Measurements from ENCODE around the gene TRDMT1.

TRDMT1 gene

DNA sequence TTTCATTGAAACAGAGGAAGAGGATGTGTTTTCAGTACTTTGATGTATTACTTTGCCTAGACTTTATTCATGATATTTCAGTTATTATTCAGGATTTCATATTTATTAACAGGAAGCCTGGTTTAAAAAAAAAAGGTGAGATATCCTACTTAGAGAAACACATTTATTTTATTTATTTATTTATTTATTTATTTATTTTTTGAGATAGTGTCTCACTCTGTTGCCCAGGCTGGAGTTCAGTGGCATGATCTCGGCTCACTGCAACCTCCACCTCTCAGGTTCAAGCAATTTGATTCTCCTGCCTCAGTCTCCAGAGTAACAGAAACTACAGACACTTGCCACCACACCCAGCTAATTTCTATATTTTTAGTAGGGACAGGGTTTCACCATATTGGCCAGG lies 24.5 kb downstream of the TRDMT1 start:
- Histone ChIP-seq H4K91ac (ENCODE audit: low read length) (no peak overlapping the region), H3K18ac (ENCODE audit: low read depth in 1 of 2, low read length in 2 of 2) (no peak overlapping the region), H3K36me3 (ENCODE audit: control insufficient read depth in 1 of 2, insufficient read depth in 2 of 2, low read depth in 1 of 2, low read length in 2 of 2) (no peaks in the 10 kb centered on the region), H3K4me1 (ENCODE audit: control insufficient read depth, insufficient read depth, low read depth, low read length) (peaks cover 3% of the 10 kb centered on the region), H2BK15ac (ENCODE audit: low read depth, poor library complexity, severe bottlenecking) (no peak overlapping the region), H3K4ac (ENCODE audit: low read depth in 1 of 2, low read length in 2 of 2) (no peak overlapping the region), H3K14ac (ENCODE audit: low read length in 2 of 2) (no peak overlapping the region), H3K4me3 (ENCODE audit: insufficient read depth in 1 of 2, low read depth in 1 of 2, low read length in 2 of 2) (no peak overlapping the region), H3K4me2 (ENCODE audit: low read length, poor library complexity, severe bottlenecking) (no peak overlapping the region), H2BK5ac (ENCODE audit: low read depth, low read length, poor library complexity, severe bottlenecking) (no peak overlapping the region), H3K27ac (ENCODE audit: low read length, poor library complexity, severe bottlenecking) (no peak overlapping the region), H2BK12ac (ENCODE audit: low read length in 2 of 2) (no peak overlapping the region), H3K27me3 (ENCODE audit: control insufficient read depth in 1 of 2, insufficient read depth in 1 of 2, low read length in 2 of 2) (no peaks in the 10 kb centered on the region), H3K79me1 (replicated peaks; ENCODE audit: low read length, poor library complexity, severe bottlenecking) (peaks cover 7% of the 10 kb centered on the region), H2AK5ac (ENCODE audit: low read length, severe bottlenecking) (no peak overlapping the region), H2BK120ac (ENCODE audit: low read depth, low read length) (no peak overlapping the region), H2AFZ (ENCODE audit: low read depth, low read length) (no peak overlapping the region), H3K9me3 (ENCODE audit: control insufficient read depth, low read length) (no peaks in the 10 kb centered on the region), H3K23ac (ENCODE audit: low read length in 2 of 2) (no peak overlapping the region), H3K9ac (ENCODE audit: low read length) (no peak overlapping the region), H4K8ac (ENCODE audit: low read length) (no peak overlapping the region)
- 100% methylated on average over 1 of the region's 1 CpG for WGBS
- DNase-seq, result no peak

DNA sequence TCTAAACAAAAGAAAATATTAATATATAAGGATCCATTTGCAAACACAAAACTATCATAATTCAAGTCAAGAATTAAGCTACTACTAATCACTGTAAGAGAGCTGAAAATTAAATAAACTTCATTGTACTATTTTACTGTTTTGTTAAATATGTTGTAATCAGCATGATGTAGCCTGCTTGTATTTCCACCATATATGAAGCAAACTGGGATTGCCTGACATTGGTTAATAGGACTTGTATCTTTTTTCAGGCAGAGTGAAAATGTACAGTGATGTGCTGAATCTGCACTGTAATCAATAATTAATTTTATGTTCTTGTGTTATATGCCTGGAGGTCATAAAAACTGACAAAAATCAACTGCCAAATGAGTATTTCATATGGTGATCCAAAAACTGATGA lies 25.4 kb downstream of the TRDMT1 start:
- Histone ChIP-seq H2AK5ac (ENCODE audit: low read length, severe bottlenecking) (no peak overlapping the region), H3K9ac (ENCODE audit: low read length) (peak overlapping the region; percentile 78), H3K27ac (ENCODE audit: low read length, poor library complexity, severe bottlenecking) (no peak overlapping the region), H2AFZ (ENCODE audit: low read depth, low read length) (no peak overlapping the region), H3K9me3 (ENCODE audit: control insufficient read depth, low read length) (no peaks in the 10 kb centered on the region), H3K27me3 (ENCODE audit: control insufficient read depth in 1 of 2, insufficient read depth in 1 of 2, low read length in 2 of 2) (no peaks in the 10 kb centered on the region), H3K79me1 (replicated peaks; ENCODE audit: low read length, poor library complexity, severe bottlenecking) (peaks cover 6% of the 10 kb centered on the region), H3K4me1 (ENCODE audit: control insufficient read depth, insufficient read depth, low read depth, low read length) (peaks cover 3% of the 10 kb centered on the region), H4K8ac (ENCODE audit: low read length) (no peak overlapping the region), H3K18ac (ENCODE audit: low read depth in 1 of 2, low read length in 2 of 2) (no peak overlapping the region), H3K36me3 (ENCODE audit: control insufficient read depth in 1 of 2, insufficient read depth in 2 of 2, low read depth in 1 of 2, low read length in 2 of 2) (peaks cover 3 to 4% of the 10 kb centered on the region in 2 experiments), H2BK5ac (ENCODE audit: low read depth, low read length, poor library complexity, severe bottlenecking) (no peak overlapping the region), H3K4ac (ENCODE audit: low read depth in 1 of 2, low read length in 2 of 2) (no peak overlapping the region), H3K4me3 (ENCODE audit: insufficient read depth in 1 of 2, low read depth in 1 of 2, low read length in 2 of 2) (no peak overlapping the region), H2BK120ac (ENCODE audit: low read depth, low read length) (no peak overlapping the region), H4K91ac (ENCODE audit: low read length) (no peak overlapping the region), H3K4me2 (ENCODE audit: low read length, poor library complexity, severe bottlenecking) (no peak overlapping the region), H2BK12ac (ENCODE audit: low read length in 2 of 2) (no peak overlapping the region), H3K14ac (ENCODE audit: low read length in 2 of 2) (no peak overlapping the region), H2BK15ac (ENCODE audit: low read depth, poor library complexity, severe bottlenecking) (no peak overlapping the region), H3K23ac (ENCODE audit: low read length in 2 of 2) (no peak overlapping the region)
- peak; percentile 19 for DNase-seq

DNA sequence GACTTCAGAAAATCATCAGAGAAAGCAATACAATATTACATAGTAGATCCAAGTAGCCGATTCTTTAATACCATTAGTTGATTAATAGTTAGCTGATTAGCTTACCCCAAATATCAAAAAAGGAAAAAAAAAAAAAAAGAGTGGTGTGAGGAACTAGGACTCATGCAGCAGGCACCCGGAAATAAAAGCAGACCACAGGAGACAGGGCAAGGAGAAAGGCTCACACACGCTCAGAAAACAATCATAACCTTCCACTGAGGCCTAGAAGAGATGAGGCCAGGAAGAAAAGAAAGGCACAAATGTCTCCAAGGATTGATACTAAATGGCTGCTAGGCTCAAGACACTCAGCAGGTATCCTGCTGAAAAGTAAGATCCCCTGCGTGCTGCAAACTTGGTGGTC lies 25.9 kb downstream of the TRDMT1 start:
- peak overlapping the region; percentile 77 for H4K8ac ChIP-seq (ENCODE audit: low read length)
- peak overlapping the region in 1 of 2 experiments; percentile 58 for H3K4ac ChIP-seq (ENCODE audit: low read depth in 1 of 2, low read length in 2 of 2)
- H3K23ac ChIP-seq (ENCODE audit: low read length in 2 of 2), result no peak overlapping the region
- peaks cover 5 to 6% of the 10 kb centered on the region in 2 experiments for H3K36me3 ChIP-seq (ENCODE audit: control insufficient read depth in 1 of 2, insufficient read depth in 2 of 2, low read depth in 1 of 2, low read length in 2 of 2)
- no peak overlapping the region for H4K91ac ChIP-seq (ENCODE audit: low read length)
- H2BK120ac ChIP-seq (ENCODE audit: low read depth, low read length), result peak overlapping the region; percentile 61
- H3K27ac ChIP-seq (ENCODE audit: low read length, poor library complexity, severe bottlenecking), result peak overlapping the region; percentile 87
- H2BK12ac ChIP-seq (ENCODE audit: low read length in 2 of 2), result no peak overlapping the region
- H2AK5ac ChIP-seq (ENCODE audit: low read length, severe bottlenecking), result peak overlapping the region; percentile 78
- H3K9ac ChIP-seq (ENCODE audit: low read length), result peak overlapping the region; percentile 78
- H2BK5ac ChIP-seq (ENCODE audit: low read depth, low read length, poor library complexity, severe bottlenecking), result peak overlapping the region; percentile 70
- peaks cover 3% of the 10 kb centered on the region for H3K4me1 ChIP-seq (ENCODE audit: control insufficient read depth, insufficient read depth, low read depth, low read length)
- peak overlapping the region in 1 of 2 experiments; percentile 66 for H3K18ac ChIP-seq (ENCODE audit: low read depth in 1 of 2, low read length in 2 of 2)
- 70% methylated on average over 3 of the region's 4 CpGs for WGBS
- no peak overlapping the region for H2BK15ac ChIP-seq (ENCODE audit: low read depth, poor library complexity, severe bottlenecking)
- H3K9me3 ChIP-seq (ENCODE audit: control insufficient read depth, low read length), result no peaks in the 10 kb centered on the region
- peak; percentile 34 for DNase-seq
- H3K14ac ChIP-seq (ENCODE audit: low read length in 2 of 2), result peak overlapping the region in 1 of 2 experiments; percentile 55
- no peaks in the 10 kb centered on the region for H3K27me3 ChIP-seq (ENCODE audit: control insufficient read depth in 1 of 2, insufficient read depth in 1 of 2, low read length in 2 of 2)
- no peak overlapping the region for H2AFZ ChIP-seq (ENCODE audit: low read depth, low read length)
- H3K79me1 ChIP-seq (replicated peaks; ENCODE audit: low read length, poor library complexity, severe bottlenecking), result peaks cover 3% of the 10 kb centered on the region
- H3K4me3 ChIP-seq (ENCODE audit: insufficient read depth in 1 of 2, low read depth in 1 of 2, low read length in 2 of 2), result peak overlapping the region in 1 of 2 experiments; percentile 45
- no peak overlapping the region for H3K4me2 ChIP-seq (ENCODE audit: low read length, poor library complexity, severe bottlenecking)

DNA sequence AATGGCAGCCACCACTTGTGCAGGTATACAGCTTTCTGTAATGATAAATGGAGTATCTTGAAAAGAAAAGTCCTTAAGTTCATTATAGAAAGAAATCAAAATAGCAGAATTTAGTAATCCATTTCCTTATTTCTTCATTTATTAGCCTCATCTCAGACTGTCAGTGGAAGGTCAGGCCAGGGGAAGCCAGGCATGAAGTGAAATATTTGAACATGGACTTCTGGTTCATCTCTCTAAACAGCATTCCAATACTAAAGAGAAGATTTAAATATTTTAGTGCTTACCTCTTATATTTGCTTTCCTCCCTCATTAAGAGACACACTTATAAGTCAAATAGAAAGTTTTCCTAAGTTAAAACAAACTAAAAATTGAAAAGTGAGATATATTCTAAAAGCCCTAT lies 26.8 kb downstream of the TRDMT1 start:
- no peak overlapping the region for H3K23ac ChIP-seq (ENCODE audit: low read length in 2 of 2)
- H4K8ac ChIP-seq (ENCODE audit: low read length), result no peak overlapping the region
- no peak overlapping the region for H2BK120ac ChIP-seq (ENCODE audit: low read depth, low read length)
- no peak overlapping the region for H3K4ac ChIP-seq (ENCODE audit: low read depth in 1 of 2, low read length in 2 of 2)
- H3K9me3 ChIP-seq (ENCODE audit: control insufficient read depth, low read length), result no peaks in the 10 kb centered on the region
- H3K18ac ChIP-seq (ENCODE audit: low read depth in 1 of 2, low read length in 2 of 2), result no peak overlapping the region
- H2AFZ ChIP-seq (ENCODE audit: low read depth, low read length), result no peak overlapping the region
- peak overlapping the region; percentile 72 for H3K27ac ChIP-seq (ENCODE audit: low read length, poor library complexity, severe bottlenecking)
- H3K9ac ChIP-seq (ENCODE audit: low read length), result peak overlapping the region; percentile 78
- no peaks in the 10 kb centered on the region for H3K27me3 ChIP-seq (ENCODE audit: control insufficient read depth in 1 of 2, insufficient read depth in 1 of 2, low read length in 2 of 2)
- no peak overlapping the region for H2AK5ac ChIP-seq (ENCODE audit: low read length, severe bottlenecking)
- no peak overlapping the region for H2BK15ac ChIP-seq (ENCODE audit: low read depth, poor library complexity, severe bottlenecking)
- no peak overlapping the region for H2BK12ac ChIP-seq (ENCODE audit: low read length in 2 of 2)
- H3K4me3 ChIP-seq (ENCODE audit: insufficient read depth in 1 of 2, low read depth in 1 of 2, low read length in 2 of 2), result no peak overlapping the region
- H2BK5ac ChIP-seq (ENCODE audit: low read depth, low read length, poor library complexity, severe bottlenecking), result no peak overlapping the region
- peaks cover 3% of the 10 kb centered on the region for H3K4me1 ChIP-seq (ENCODE audit: control insufficient read depth, insufficient read depth, low read depth, low read length)
- peak overlapping the region; percentile 22 for H3K4me2 ChIP-seq (ENCODE audit: low read length, poor library complexity, severe bottlenecking)
- H3K14ac ChIP-seq (ENCODE audit: low read length in 2 of 2), result no peak overlapping the region
- DNase-seq, result no peak
- peaks cover 5 to 6% of the 10 kb centered on the region in 2 experiments for H3K36me3 ChIP-seq (ENCODE audit: control insufficient read depth in 1 of 2, insufficient read depth in 2 of 2, low read depth in 1 of 2, low read length in 2 of 2)
- peaks cover 3% of the 10 kb centered on the region for H3K79me1 ChIP-seq (replicated peaks; ENCODE audit: low read length, poor library complexity, severe bottlenecking)
- H4K91ac ChIP-seq (ENCODE audit: low read length), result no peak overlapping the region

Data from mesenchymal stem cell (in vitro differentiated cells and primary cell).